HepG2 (cell line): ENCODE results near the gene USP35. TPM values are rescaled to one million over a fixed set of nuclear protein-coding genes. Genes with fewer than 3 reads are reported as not detected.

Experiments used
- ATF3 ChIP-seq: sonication (generic); formaldehyde crosslinking; IDR thresholded peaks from 2 replicates; pipeline ENCODE4 v1.4.0; 2020; ENCODE audit warnings: missing genetic modification reagents
- HDAC2 ChIP-seq: sonication (generic); formaldehyde crosslinking; IDR thresholded peaks from 2 replicates; pipeline ENCODE4 v1.4.0; 2020; ENCODE audit warnings: missing genetic modification reagents
- HOXD1 ChIP-seq: sonication (generic); formaldehyde crosslinking; IDR thresholded peaks from 2 replicates; pipeline ENCODE4 v1.5.0; 2020; ENCODE audit warnings: missing genetic modification reagents
- ISX ChIP-seq: sonication (generic); formaldehyde crosslinking; conservative IDR thresholded peaks from 2 replicates; pipeline ENCODE4 v1.5.0; 2020; ENCODE audit warnings: missing genetic modification reagents
- KDM2A ChIP-seq: sonication (generic); formaldehyde crosslinking; IDR thresholded peaks from 2 replicates; pipeline ENCODE4 v1.4.0; 2020; ENCODE audit warnings: low read depth, missing genetic modification reagents, borderline replicate concordance
- MXD4 ChIP-seq: IDR thresholded peaks from 2 replicates; pipeline ENCODE4 v1.6.1; 2016; ENCODE audit warnings: mild to moderate bottlenecking, missing biosample characterization, missing genetic modification reagents
- REXO4 ChIP-seq: sonication (generic); formaldehyde crosslinking; IDR thresholded peaks from 2 replicates; pipeline ENCODE4 v1.8.0; 2022; ENCODE audit warnings: missing genetic modification reagents, mild to moderate bottlenecking, borderline replicate concordance
- SP140L ChIP-seq: sonication (generic); formaldehyde crosslinking; IDR thresholded peaks from 2 replicates; pipeline ENCODE4 v1.4.0; 2020; ENCODE audit warnings: missing genetic modification reagents, borderline replicate concordance
- SRSF4 ChIP-seq: fragments of 200-400 bp; formaldehyde crosslinking; IDR thresholded peaks from one replicate; pipeline ENCODE4 v1.6.1; 2018; ENCODE audit warnings: mild to moderate bottlenecking, low read depth, low read length, moderate library complexity; ENCODE audit not compliant: poor library complexity, severe bottlenecking
- THAP11 ChIP-seq: IDR thresholded peaks from 2 replicates; pipeline ENCODE4 v1.6.1; 2016; ENCODE audit warnings: missing biosample characterization, missing genetic modification reagents
- U2AF1 ChIP-seq: fragments of 200-400 bp; formaldehyde crosslinking; optimal IDR thresholded peaks from 2 replicates; pipeline ENCODE3; 2017; ENCODE audit warnings: mild to moderate bottlenecking, low read depth, low read length
- YY1 ChIP-seq: IDR thresholded peaks from 2 replicates; pipeline ENCODE4 v1.6.1; 2011; ENCODE audit warnings: low read length, low read depth, moderate library complexity, mild to moderate bottlenecking; ENCODE audit not compliant: insufficient read depth, insufficient replicate concordance
- ZBTB33 ChIP-seq: sonication (generic); formaldehyde crosslinking; IDR thresholded peaks from 2 replicates; pipeline ENCODE4 v1.4.0; 2020; ENCODE audit warnings: missing genetic modification reagents
- ZNF230 ChIP-seq: sonication (generic); formaldehyde crosslinking; IDR thresholded peaks from 2 replicates; pipeline ENCODE4 v1.4.0; 2020; ENCODE audit warnings: mild to moderate bottlenecking, missing genetic modification reagents
- ZNF709 ChIP-seq: sonication (generic); formaldehyde crosslinking; IDR thresholded peaks from 2 replicates; pipeline ENCODE4 v1.5.0; 2020; ENCODE audit warnings: mild to moderate bottlenecking, missing genetic modification reagents
- ZNF737 ChIP-seq: sonication (generic); formaldehyde crosslinking; IDR thresholded peaks from 2 replicates; pipeline ENCODE4 v1.5.0; 2020; ENCODE audit warnings: missing genetic modification reagents, mild to moderate bottlenecking, borderline replicate concordance
- polyA plus RNA-seq, 8 experiments: library from polyadenylated mRNA; depleted of rRNA in 3 of 8; stranded (reverse) in 7 of 8; unstranded in 1 of 8; fragments of >200 nt; fragmentation: Illumina TruSeq in 4 of 8; extraction: Trizol in 4 of 8; gene quantifications; 2 replicates each; pipeline versions ENCODE4 v1.2.1 to v1.2.3, GENCODE V29; 2011 to 2016; ENCODE audit warnings: low read depth in 4 of 8, missing spikeins in 1 of 8, mixed read lengths in 1 of 8; ENCODE audit not compliant: insufficient read depth in 1 of 8
- total RNA-seq, 5 experiments: library from RNA; depleted of rRNA; stranded (reverse); fragments of >200 nt; fragmentation: Illumina TruSeq; extraction: Trizol; gene quantifications; 2 replicates each; pipeline ENCODE4 v1.2.3, GENCODE V29; 2016; ENCODE audit warnings: low read depth in 1 of 5
- TF ChIP-seq, protein P1 (sequence below): sonication (generic); formaldehyde crosslinking; IDR thresholded peaks from 2 replicates; pipeline ENCODE4 v1.5.0; 2020; ENCODE audit warnings: mild to moderate bottlenecking, missing genetic modification reagents, borderline replicate concordance
- TF ChIP-seq, protein P2 (sequence below): sonication (generic); formaldehyde crosslinking; IDR thresholded peaks from 2 replicates; pipeline ENCODE4 v1.5.0; 2020; ENCODE audit warnings: missing genetic modification reagents

The USP35 gene
- total and polyA plus RNA-seq, 2 of the 13 experiments (the other 11 are each of a cell fraction or from before 2014, with no cell fraction given): 4.6 to 7.7 TPM

GRCh38 chr11:78156127-78156844 lies 32.4 kb upstream of the USP35 start (continued):
- TF ChIP-seq, protein P1, sequence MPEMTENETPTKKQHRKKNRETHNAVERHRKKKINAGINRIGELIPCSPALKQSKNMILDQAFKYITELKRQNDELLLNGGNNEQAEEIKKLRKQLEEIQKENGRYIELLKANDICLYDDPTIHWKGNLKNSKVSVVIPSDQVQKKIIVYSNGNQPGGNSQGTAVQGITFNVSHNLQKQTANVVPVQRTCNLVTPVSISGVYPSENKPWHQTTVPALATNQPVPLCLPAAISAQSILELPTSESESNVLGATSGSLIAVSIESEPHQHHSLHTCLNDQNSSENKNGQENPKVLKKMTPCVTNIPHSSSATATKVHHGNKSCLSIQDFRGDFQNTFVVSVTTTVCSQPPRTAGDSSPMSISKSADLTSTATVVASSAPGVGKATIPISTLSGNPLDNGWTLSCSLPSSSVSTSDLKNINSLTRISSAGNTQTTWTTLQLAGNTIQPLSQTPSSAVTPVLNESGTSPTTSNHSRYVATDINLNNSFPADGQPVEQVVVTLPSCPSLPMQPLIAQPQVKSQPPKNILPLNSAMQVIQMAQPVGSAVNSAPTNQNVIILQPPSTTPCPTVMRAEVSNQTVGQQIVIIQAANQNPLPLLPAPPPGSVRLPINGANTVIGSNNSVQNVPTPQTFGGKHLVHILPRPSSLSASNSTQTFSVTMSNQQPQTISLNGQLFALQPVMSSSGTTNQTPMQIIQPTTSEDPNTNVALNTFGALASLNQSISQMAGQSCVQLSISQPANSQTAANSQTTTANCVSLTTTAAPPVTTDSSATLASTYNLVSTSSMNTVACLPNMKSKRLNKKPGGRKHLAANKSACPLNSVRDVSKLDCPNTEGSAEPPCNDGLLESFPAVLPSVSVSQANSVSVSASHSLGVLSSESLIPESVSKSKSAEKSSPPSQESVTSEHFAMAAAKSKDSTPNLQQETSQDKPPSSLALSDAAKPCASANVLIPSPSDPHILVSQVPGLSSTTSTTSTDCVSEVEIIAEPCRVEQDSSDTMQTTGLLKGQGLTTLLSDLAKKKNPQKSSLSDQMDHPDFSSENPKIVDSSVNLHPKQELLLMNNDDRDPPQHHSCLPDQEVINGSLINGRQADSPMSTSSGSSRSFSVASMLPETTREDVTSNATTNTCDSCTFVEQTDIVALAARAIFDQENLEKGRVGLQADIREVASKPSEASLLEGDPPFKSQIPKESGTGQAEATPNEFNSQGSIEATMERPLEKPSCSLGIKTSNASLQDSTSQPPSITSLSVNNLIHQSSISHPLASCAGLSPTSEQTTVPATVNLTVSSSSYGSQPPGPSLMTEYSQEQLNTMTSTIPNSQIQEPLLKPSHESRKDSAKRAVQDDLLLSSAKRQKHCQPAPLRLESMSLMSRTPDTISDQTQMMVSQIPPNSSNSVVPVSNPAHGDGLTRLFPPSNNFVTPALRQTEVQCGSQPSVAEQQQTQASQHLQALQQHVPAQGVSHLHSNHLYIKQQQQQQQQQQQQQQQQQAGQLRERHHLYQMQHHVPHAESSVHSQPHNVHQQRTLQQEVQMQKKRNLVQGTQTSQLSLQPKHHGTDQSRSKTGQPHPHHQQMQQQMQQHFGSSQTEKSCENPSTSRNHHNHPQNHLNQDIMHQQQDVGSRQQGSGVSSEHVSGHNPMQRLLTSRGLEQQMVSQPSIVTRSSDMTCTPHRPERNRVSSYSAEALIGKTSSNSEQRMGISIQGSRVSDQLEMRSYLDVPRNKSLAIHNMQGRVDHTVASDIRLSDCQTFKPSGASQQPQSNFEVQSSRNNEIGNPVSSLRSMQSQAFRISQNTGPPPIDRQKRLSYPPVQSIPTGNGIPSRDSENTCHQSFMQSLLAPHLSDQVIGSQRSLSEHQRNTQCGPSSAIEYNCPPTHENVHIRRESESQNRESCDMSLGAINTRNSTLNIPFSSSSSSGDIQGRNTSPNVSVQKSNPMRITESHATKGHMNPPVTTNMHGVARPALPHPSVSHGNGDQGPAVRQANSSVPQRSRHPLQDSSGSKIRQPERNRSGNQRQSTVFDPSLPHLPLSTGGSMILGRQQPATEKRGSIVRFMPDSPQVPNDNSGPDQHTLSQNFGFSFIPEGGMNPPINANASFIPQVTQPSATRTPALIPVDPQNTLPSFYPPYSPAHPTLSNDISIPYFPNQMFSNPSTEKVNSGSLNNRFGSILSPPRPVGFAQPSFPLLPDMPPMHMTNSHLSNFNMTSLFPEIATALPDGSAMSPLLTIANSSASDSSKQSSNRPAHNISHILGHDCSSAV (CRISPR knock-in tag): no peak
- TF ChIP-seq U2AF1 (no peak), HOXD1 (CRISPR knock-in tag) (peak; percentile 75; the same call in 1 of the 2 replicates), SRSF4 (no peak), HDAC2 (CRISPR knock-in tag) (peak; percentile 95), ISX (CRISPR knock-in tag) (no peak), ZNF737 (CRISPR knock-in tag) (no peak), REXO4 (CRISPR knock-in tag) (no peak), SP140L (CRISPR knock-in tag) (peak; percentile 56; the same call in 1 of the 2 replicates), YY1 (peak; percentile 10), ATF3 (no peak), THAP11 (CRISPR knock-in tag) (peak; percentile 79), ZNF230 (CRISPR knock-in tag) (0 out of 2 replicates have a peak, but pooled peaks have one; percentile 55), KDM2A (peak; percentile 74), ZNF709 (CRISPR knock-in tag) (no peak; the same call in 1 of the 2 replicates), ZBTB33 (CRISPR knock-in tag) (peak; percentile 75; the same call in 1 of the 2 replicates), MXD4 (CRISPR knock-in tag) (no peak)
- TF ChIP-seq, protein P2, sequence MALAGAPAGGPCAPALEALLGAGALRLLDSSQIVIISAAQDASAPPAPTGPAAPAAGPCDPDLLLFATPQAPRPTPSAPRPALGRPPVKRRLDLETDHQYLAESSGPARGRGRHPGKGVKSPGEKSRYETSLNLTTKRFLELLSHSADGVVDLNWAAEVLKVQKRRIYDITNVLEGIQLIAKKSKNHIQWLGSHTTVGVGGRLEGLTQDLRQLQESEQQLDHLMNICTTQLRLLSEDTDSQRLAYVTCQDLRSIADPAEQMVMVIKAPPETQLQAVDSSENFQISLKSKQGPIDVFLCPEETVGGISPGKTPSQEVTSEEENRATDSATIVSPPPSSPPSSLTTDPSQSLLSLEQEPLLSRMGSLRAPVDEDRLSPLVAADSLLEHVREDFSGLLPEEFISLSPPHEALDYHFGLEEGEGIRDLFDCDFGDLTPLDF (CRISPR knock-in tag): 0 out of 2 replicates have a peak, but pooled peaks have one; percentile 36
